IMR-90 (cell line): ENCODE results near the gene GRM6. TPM values are rescaled to one million over a fixed set of nuclear protein-coding genes. Genes with fewer than 3 reads are reported as not detected.

Experiments
- ATAC-seq: fragments of 200-7000 bp; cut with Tn5 transposase; 2 replicates; pipeline ENCODE4 v1.9.1; 2020; ENCODE audit warnings: low read depth, mild to moderate bottlenecking, moderate library complexity
- BruUV-seq: library from RNA; stranded (reverse); fragments of 400-500 nt; replicated peaks from 2 replicates; lab custom pipeline; 2021; lab: Mats Ljungman, UMichigan
- CTCF ChIA-PET: fragments of 300-600 bp; formaldehyde crosslinking; extraction: SDS; loops from one replicate; lab custom pipeline; 2021; ENCODE audit warnings: antibody characterized with exemption; lab: Yijun Ruan, JAX
- POLR2A ChIA-PET: fragments of 300-600 bp; sonication (Branson Sonifier 250); formaldehyde crosslinking; loops from one replicate; lab custom pipeline; 2022; ENCODE audit warnings: antibody characterized with exemption; ENCODE audit not compliant: unreplicated experiment; lab: Charles Lee
- DNase-seq: peaks from one replicate; pipeline ENCODE4 v3.0.0; 2013
- H2AFZ ChIP-seq: replicated peaks from 2 replicates; pipeline ENCODE3; 2013; ENCODE audit warnings: low read length, mild to moderate bottlenecking; ENCODE audit not compliant: poor library complexity
- H2AK5ac ChIP-seq: 2 replicates; pipeline ENCODE4 v1.6.1; 2013; ENCODE audit warnings: low read depth, low read length, inconsistent platforms
- H2AK9ac ChIP-seq: replicated peaks from 2 replicates; pipeline ENCODE3; 2013; ENCODE audit warnings: mild to moderate bottlenecking, low read depth, low read length, moderate library complexity; ENCODE audit not compliant: poor library complexity
- H2BK120ac ChIP-seq: 2 replicates; pipeline ENCODE4 v1.6.1; 2013; ENCODE audit warnings: low read depth, low read length, inconsistent platforms
- H2BK15ac ChIP-seq: 3 replicates; pipeline ENCODE4 v1.6.1; 2013; ENCODE audit warnings: low read depth, low read length, inconsistent platforms
- H2BK20ac ChIP-seq: 2 replicates; pipeline ENCODE4 v1.6.1; 2013; ENCODE audit warnings: low read depth, mild to moderate bottlenecking, inconsistent platforms, low read length, moderate library complexity
- H2BK5ac ChIP-seq: 2 replicates; pipeline ENCODE4 v1.6.1; 2013; ENCODE audit warnings: mild to moderate bottlenecking, low read depth, low read length, inconsistent platforms; ENCODE audit not compliant: poor library complexity, severe bottlenecking
- H3K14ac ChIP-seq: replicated peaks from 2 replicates; pipeline ENCODE4 v1.6.1; 2013; ENCODE audit warnings: low read depth, low read length, inconsistent platforms
- H3K18ac ChIP-seq: 2 replicates; pipeline ENCODE4 v1.6.1; 2013; ENCODE audit warnings: low read depth, low read length, control low read depth
- H3K23ac ChIP-seq: 2 replicates; pipeline ENCODE4 v1.6.1; 2013; ENCODE audit warnings: low read depth, low read length, inconsistent platforms
- H3K27ac ChIP-seq: 2 replicates; pipeline ENCODE4 v1.5.1; 2013; ENCODE audit warnings: mild to moderate bottlenecking, control low read depth, low read length; ENCODE audit not compliant: insufficient read depth
- H3K27me3 ChIP-seq: 2 replicates; pipeline ENCODE4 v1.6.1; 2013; ENCODE audit warnings: low read length; ENCODE audit not compliant: control insufficient read depth, insufficient read depth
- H3K36me3 ChIP-seq: 2 replicates; pipeline ENCODE4 v1.6.1; 2013; ENCODE audit warnings: low read length, mixed read lengths; ENCODE audit not compliant: control insufficient read depth, insufficient read depth
- H3K4ac ChIP-seq: 2 replicates; pipeline ENCODE4 v1.6.1; 2013; ENCODE audit warnings: low read depth, low read length, inconsistent platforms
- H3K4me1 ChIP-seq: 2 replicates; pipeline ENCODE4 v1.6.1; 2013; ENCODE audit warnings: low read length, mixed read lengths; ENCODE audit not compliant: control insufficient read depth, insufficient read depth
- H3K4me2 ChIP-seq: 2 replicates; pipeline ENCODE4 v1.6.1; 2013; ENCODE audit warnings: low read depth, mild to moderate bottlenecking, control low read depth, low read length, moderate library complexity
- H3K4me3 ChIP-seq: 2 replicates; pipeline ENCODE4 v1.5.1; 2013; ENCODE audit warnings: low read depth, mild to moderate bottlenecking, control low read depth, low read length, moderate library complexity; ENCODE audit not compliant: insufficient read depth
- H3K56ac ChIP-seq: 2 replicates; pipeline ENCODE4 v1.6.1; 2013; ENCODE audit warnings: low read length, inconsistent platforms; ENCODE audit not compliant: insufficient read depth; ENCODE audit errors: extremely low read depth
- H3K79me1 ChIP-seq, 2 experiments: 2 replicates each; pipeline ENCODE4 v1.6.1; 2013; ENCODE audit warnings: low read length in 2 of 2, inconsistent platforms in 1 of 2, low read depth in 1 of 2
- H3K9ac ChIP-seq: 2 replicates; pipeline ENCODE4 v1.6.1; 2013; ENCODE audit warnings: low read depth, low read length, control low read depth
- H3K9me1 ChIP-seq: 2 replicates; pipeline ENCODE4 v1.6.1; 2013; ENCODE audit warnings: low read length, inconsistent platforms; ENCODE audit not compliant: insufficient read depth
- H3K9me3 ChIP-seq: 2 replicates; pipeline ENCODE4 v1.6.1; 2013; ENCODE audit warnings: low read length; ENCODE audit not compliant: control insufficient read depth, insufficient read depth
- H4K20me1 ChIP-seq: 2 replicates; pipeline ENCODE4 v1.6.1; 2013; ENCODE audit warnings: low read length, inconsistent platforms; ENCODE audit not compliant: insufficient read depth
- H4K5ac ChIP-seq: 2 replicates; pipeline ENCODE4 v1.6.1; 2013; ENCODE audit warnings: mild to moderate bottlenecking, low read depth, low read length, control low read depth
- H4K8ac ChIP-seq, 2 experiments: 2 replicates each; pipeline ENCODE4 v1.6.1; 2013; ENCODE audit warnings: low read depth in 2 of 2, low read length in 2 of 2, control low read depth in 1 of 2, inconsistent platforms in 1 of 2
- H4K91ac ChIP-seq: 2 replicates; pipeline ENCODE4 v1.6.1; 2013; ENCODE audit warnings: low read depth, low read length, inconsistent platforms; ENCODE audit not compliant: insufficient read depth
- RCOR1 ChIP-seq: IDR thresholded peaks from 2 replicates; pipeline ENCODE4 v1.6.1; 2012; ENCODE audit warnings: mild to moderate bottlenecking, low read length, improper control_type of control experiment; ENCODE audit not compliant: insufficient replicate concordance
- USF2 ChIP-seq: fragments of 150-350 bp; IDR thresholded peaks from 2 replicates; pipeline ENCODE4 v1.6.1; 2017; ENCODE audit warnings: mild to moderate bottlenecking, antibody characterized with exemption, low read length, low read depth
- WGBS, 2 experiments: methylation state at CpG; one replicate each; pipeline versions ENCODE4 v1.1.5 to v1.1.7; 2013; ENCODE audit warnings: missing lambda C conversion rate in 2 of 2; ENCODE audit not compliant: insufficient read length in 1 of 2; ENCODE audit errors: extremely low coverage in 2 of 2; 5-methylcytosine and 5-hydroxymethylcytosine counted together
- dilution Hi-C: fragments of 300-500 bp; cut with HindIII; formaldehyde crosslinking; loops from one replicate; pipeline ENCODE4 v1.14.3; 2018; ENCODE audit warnings: low sequenced_read_pairs; ENCODE audit not compliant: unreplicated experiment
- in situ Hi-C: fragments of 300-500 bp; cut with MboI; formaldehyde crosslinking; loops from 3 replicates; pipeline ENCODE4 v1.14.3; 2019; ENCODE audit warnings: low sequenced_read_pairs, inconsistent platforms, mixed read lengths
- intact Hi-C: fragments of 100-400 bp; cut with micrococcal nuclease; formaldehyde crosslinking; loops from 2 replicates; pipeline ENCODE4 v1.10.0; 2022
- polyA plus RNA-seq, 3 experiments: library from polyadenylated mRNA; depleted of rRNA; stranded (reverse); fragments of >200 nt; gene quantifications; 2 replicates each; pipeline ENCODE4 v1.2.3, GENCODE V29; 2012; ENCODE audit warnings: low replicate concordance in 1 of 3
- total RNA-seq: library from RNA; depleted of rRNA; stranded (reverse); fragments of >200 nt; gene quantifications from 2 replicates; pipeline ENCODE4 v1.2.3, GENCODE V29; 2012

The GRM6 gene
- total and polyA plus RNA-seq, 2 of the 4 experiments (the other 2 are of a cell fraction), result not detected

GRCh38 chr5:178981381-178981780, 13.7 kb downstream of the GRM6 start:
- H3K4me2 ChIP-seq, result no peak overlapping the region
- BruUV-seq, result no TSS peak
- no peak overlapping the region for H2BK15ac ChIP-seq
- H3K9me3 ChIP-seq, result peaks cover 62% of the 10 kb centered on the region
- no peaks in the 10 kb centered on the region for H3K27me3 ChIP-seq
- no peak overlapping the region for H3K27ac ChIP-seq
- no peak overlapping the region for H3K4ac ChIP-seq
- no peaks in the 10 kb centered on the region for H3K36me3 ChIP-seq
- peak overlapping the region; percentile 21 for H2AFZ ChIP-seq
- H3K18ac ChIP-seq, result no peak overlapping the region
- no peak overlapping the region for H3K23ac ChIP-seq
- DNase-seq (no peak), ATAC-seq (no peak)
- H4K5ac ChIP-seq, result no peak overlapping the region
- no peaks in the 10 kb centered on the region for H4K20me1 ChIP-seq
- H3K79me1 ChIP-seq, result no peaks in the 10 kb centered on the region
- CTCF ChIA-PET, result no interaction called here
- in situ Hi-C loops, result no loop called here
- H2BK120ac ChIP-seq, result no peak overlapping the region
- no peak overlapping the region for H3K14ac ChIP-seq
- no peak overlapping the region for H2BK20ac ChIP-seq
- no peaks in the 10 kb centered on the region for H3K4me1 ChIP-seq
- dilution Hi-C loops, result no loop called here
- H3K56ac ChIP-seq, result no peak overlapping the region
- H4K91ac ChIP-seq, result no peak overlapping the region
- no peak overlapping the region for H3K4me3 ChIP-seq
- no peak overlapping the region for H2AK9ac ChIP-seq
- no peak for TF ChIP-seq USF2
- TF ChIP-seq RCOR1, result no peak
- H2BK5ac ChIP-seq, result no peak overlapping the region
- intact Hi-C loops, result no loop called here
- no peak overlapping the region for H4K8ac ChIP-seq
- H3K9ac ChIP-seq, result no peak overlapping the region
- WGBS, 2 experiments, result 58% methylated on average over 2 of the region's 15 CpGs; no CpG with 5 or more reads in 1 of the 2 experiments
- H2AK5ac ChIP-seq, result no peak overlapping the region
- POLR2A ChIA-PET, result no interaction called here
- no peaks in the 10 kb centered on the region for H3K9me1 ChIP-seq
